Brain microvascular endothelial cell (primary cell): ENCODE results near the gene CNTROB.

Experiments used
- DNase-seq: peaks from one replicate; pipeline ENCODE4 v3.0.0-alpha.2; 2020
- H3K27ac ChIP-seq: fragments of 250-450 bp; sonication (Bioruptor Pico); 2 replicates; pipeline ENCODE4 v1.5.1; 2020; ENCODE audit warnings: mild to moderate bottlenecking, moderate library complexity
- H3K27me3 ChIP-seq: fragments of 250-450 bp; sonication (Bioruptor Pico); replicated peaks from 2 replicates; pipeline ENCODE4 v1.5.1; 2020; ENCODE audit warnings: mild to moderate bottlenecking
- H3K36me3 ChIP-seq: fragments of 250-450 bp; sonication (Bioruptor Pico); replicated peaks from 2 replicates; pipeline ENCODE4 v1.5.1; 2020; ENCODE audit warnings: mild to moderate bottlenecking
- H3K4me3 ChIP-seq: 2 replicates; pipeline ENCODE4 v1.5.1; 2011; ENCODE audit warnings: low read depth, mild to moderate bottlenecking, control low read depth, low read length, moderate library complexity
- CTCF ChIP-seq: IDR thresholded peaks from 2 replicates; pipeline ENCODE4 v1.5.1; 2011; ENCODE audit warnings: low read depth, mild to moderate bottlenecking, moderate library complexity, low read length, control low read depth, inconsistent platforms; ENCODE audit errors: missing control alignments
- in situ Hi-C: cut with HindIII; loops from 2 replicates; pipeline ENCODE4 v1.10.0; 2017; ENCODE audit warnings: low sequenced_read_pairs, low pct_ligation_motif_present

Gene CNTROB

GRCh38 chr17:7943291-7943690 is 11.3 kb downstream of the CNTROB start:
- no peaks in the 10 kb centered on the region for H3K27me3 ChIP-seq
- peaks cover 64% of the 10 kb centered on the region for H3K36me3 ChIP-seq
- in situ Hi-C loops, result no loop called here
- no peak for TF ChIP-seq CTCF
- no peak for DNase-seq
- H3K27ac ChIP-seq, result no peak overlapping the region
- H3K4me3 ChIP-seq, result no peak overlapping the region

DNA sequence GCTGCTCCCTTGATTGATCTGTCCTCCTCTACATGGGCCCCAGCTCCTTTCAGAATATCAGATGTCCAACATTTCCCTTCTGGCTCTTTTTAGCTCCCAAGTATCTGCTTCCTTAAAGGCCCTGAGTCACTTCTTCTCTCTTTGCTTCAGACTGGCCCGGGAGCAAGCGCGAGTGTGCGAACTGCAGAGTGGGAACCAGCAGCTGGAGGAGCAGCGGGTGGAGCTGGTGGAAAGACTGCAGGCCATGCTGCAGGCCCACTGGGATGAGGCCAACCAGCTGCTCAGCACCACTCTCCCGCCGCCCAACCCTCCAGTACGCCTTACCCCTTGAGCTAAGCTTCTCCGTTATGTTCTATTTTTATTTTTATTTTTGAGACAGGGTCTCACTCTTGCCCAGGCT is 12.3 kb downstream of the CNTROB start:
- Histone ChIP-seq H3K27ac (no peak overlapping the region), H3K27me3 (no peaks in the 10 kb centered on the region), H3K36me3 (peaks cover 71% of the 10 kb centered on the region), H3K4me3 (no peak overlapping the region)
- in situ Hi-C loops, result no loop called here
- no peak for TF ChIP-seq CTCF
- DNase-seq, result no peak

DNA sequence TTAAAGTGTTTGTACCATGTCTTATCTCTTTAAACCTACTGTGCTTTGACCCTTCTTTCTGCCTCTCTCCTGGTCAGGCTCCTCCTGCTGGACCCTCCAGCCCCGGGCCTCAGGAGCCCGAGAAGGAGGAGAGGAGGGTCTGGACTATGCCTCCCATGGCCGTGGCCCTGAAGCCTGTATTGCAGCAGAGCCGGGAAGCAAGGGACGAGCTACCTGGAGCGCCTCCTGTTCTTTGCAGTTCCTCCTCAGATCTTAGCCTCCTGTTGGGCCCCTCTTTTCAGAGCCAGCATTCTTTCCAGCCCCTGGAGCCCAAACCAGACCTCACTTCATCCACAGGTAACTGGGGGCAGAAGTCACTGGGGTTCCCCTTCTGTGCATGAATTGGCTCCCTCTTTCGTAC is 13.6 kb downstream of the CNTROB start:
- Histone ChIP-seq H3K27me3 (no peaks in the 10 kb centered on the region), H3K27ac (no peak overlapping the region), H3K36me3 (peaks cover 61% of the 10 kb centered on the region), H3K4me3 (no peak overlapping the region)
- no peak for TF ChIP-seq CTCF
- in situ Hi-C loops, result no loop called here
- no peak for DNase-seq

- Histone ChIP-seq H3K4me3 (no peak overlapping the region), H3K27ac (no peak overlapping the region), H3K36me3 (peaks cover 55% of the 10 kb centered on the region), H3K27me3 (no peaks in the 10 kb centered on the region)
- no peak for TF ChIP-seq CTCF
- in situ Hi-C loops, result no loop called here
- no peak for DNase-seq
Measured at GRCh38 chr17:7946441-7946840, 14.4 kb downstream of the CNTROB start.

DNA sequence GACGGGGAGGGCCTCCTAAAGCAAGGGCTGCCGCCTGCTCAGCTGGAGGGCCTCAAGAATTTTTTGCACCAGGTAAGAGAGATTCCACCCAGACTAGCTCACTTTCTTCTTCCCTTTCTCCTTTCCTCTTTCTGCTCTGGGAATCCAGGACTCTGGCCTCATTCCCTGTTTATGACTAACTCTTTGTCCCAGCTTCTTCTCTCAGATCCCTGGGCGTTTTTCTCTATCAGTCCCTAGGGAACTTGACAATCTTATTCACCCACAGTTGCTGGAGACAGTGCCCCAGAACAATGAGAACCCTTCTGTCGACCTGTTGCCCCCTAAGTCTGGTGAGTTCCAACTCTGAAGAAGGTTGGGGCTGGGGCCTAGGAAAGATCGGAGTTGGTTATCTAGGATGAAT is 15.6 kb downstream of the CNTROB start:
- no peak for DNase-seq
- Histone ChIP-seq H3K36me3 (peaks cover 55% of the 10 kb centered on the region), H3K27me3 (no peaks in the 10 kb centered on the region), H3K27ac (no peak overlapping the region), H3K4me3 (no peak overlapping the region)
- TF ChIP-seq CTCF, result no peak
- in situ Hi-C loops, result no loop called here

DNA sequence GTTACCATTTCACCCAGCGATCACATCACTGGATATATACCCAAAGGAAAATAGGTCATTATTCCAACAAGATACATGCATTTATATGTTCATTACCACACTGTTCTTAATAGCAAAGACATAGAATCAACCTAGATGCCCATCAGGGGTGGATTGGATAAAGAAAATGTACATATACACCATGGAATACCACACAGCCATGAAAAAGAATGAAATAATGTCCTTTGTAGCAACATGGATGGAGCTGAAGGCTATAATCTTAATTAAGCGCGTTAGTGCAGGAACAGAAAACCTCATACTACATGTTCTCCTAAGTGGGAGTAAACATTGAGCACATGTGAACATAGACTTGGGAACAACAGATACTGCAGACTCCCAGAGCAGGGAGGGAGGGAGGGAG is 18.6 kb downstream of the CNTROB start:
- H3K27ac ChIP-seq, result no peak overlapping the region
- TF ChIP-seq CTCF, result no peak
- in situ Hi-C loops, result no loop called here
- peaks cover 31% of the 10 kb centered on the region for H3K36me3 ChIP-seq
- DNase-seq, result no peak
- no peak overlapping the region for H3K4me3 ChIP-seq
- no peaks in the 10 kb centered on the region for H3K27me3 ChIP-seq
